Osteocyte (in vitro differentiated cells): Measurements from ENCODE around the gene TMEM72. TPM values are rescaled to one million over a fixed set of nuclear protein-coding genes. Genes with fewer than 3 reads are reported as not detected.

ENCODE experiments used
- DNase-seq: peaks from one replicate; pipeline ENCODE4 v3.0.0; 2021; ENCODE audit warnings: mixed read lengths; ENCODE audit not compliant: unreplicated experiment; ENCODE audit errors: extremely low spot score
- H3K27ac Mint-ChIP-seq: one replicate; pipeline ENCODE4 v1.8.0; 2021; ENCODE audit warnings: mild to moderate bottlenecking, mixed read lengths; ENCODE audit not compliant: unreplicated experiment
- H3K27me3 Mint-ChIP-seq: one replicate; pipeline ENCODE4 v1.8.0; 2021; ENCODE audit warnings: mixed read lengths; ENCODE audit not compliant: unreplicated experiment
- H3K36me3 Mint-ChIP-seq: one replicate; pipeline ENCODE4 v1.8.0; 2021; ENCODE audit warnings: mixed read lengths; ENCODE audit not compliant: unreplicated experiment
- H3K4me1 Mint-ChIP-seq: one replicate; pipeline ENCODE4 v1.8.0; 2021; ENCODE audit warnings: mixed read lengths; ENCODE audit not compliant: unreplicated experiment
- H3K4me3 Mint-ChIP-seq: one replicate; pipeline ENCODE4 v1.8.0; 2021; ENCODE audit warnings: mild to moderate bottlenecking, moderate library complexity, mixed read lengths; ENCODE audit not compliant: unreplicated experiment
- H3K9me3 Mint-ChIP-seq: one replicate; pipeline ENCODE4 v1.8.0; 2021; ENCODE audit warnings: mixed read lengths; ENCODE audit not compliant: unreplicated experiment
- CTCF ChIP-seq: fragments of 200-600 bp; sonication (generic); IDR thresholded peaks from 2 replicates; pipeline ENCODE4 v1.5.0; 2021; ENCODE audit warnings: antibody characterized with exemption, mild to moderate bottlenecking, moderate library complexity
- total RNA-seq: library from RNA; stranded (reverse); gene quantifications from 2 replicates; pipeline ENCODE4 v1.2.1, GENCODE V29; 2021

TMEM72 gene
- total RNA-seq, 1 donor from 2014 or later: not detected

- H3K27me3 Mint-ChIP-seq: peaks cover 31% of the 10 kb centered on the region
- TF ChIP-seq CTCF: no peak
- no peak for DNase-seq
- no peak overlapping the region for H3K4me3 Mint-ChIP-seq
- no peaks in the 10 kb centered on the region for H3K4me1 Mint-ChIP-seq
- H3K27ac Mint-ChIP-seq: no peak overlapping the region
- H3K36me3 Mint-ChIP-seq: no peaks in the 10 kb centered on the region
- H3K9me3 Mint-ChIP-seq: no peaks in the 10 kb centered on the region
Observed at GRCh38 chr10:44889834-44890233, 21.3 kb upstream of the TMEM72 start.

- TF ChIP-seq CTCF: no peak
- Mint-ChIP-seq H3K27ac (no peak overlapping the region), H3K4me3 (no peak overlapping the region), H3K27me3 (peaks cover 37% of the 10 kb centered on the region), H3K36me3 (no peaks in the 10 kb centered on the region), H3K4me1 (no peaks in the 10 kb centered on the region), H3K9me3 (no peaks in the 10 kb centered on the region)
- DNase-seq: no peak
Observed at GRCh38 chr10:44890696-44891563, 20.2 kb upstream of the TMEM72 start.

- no peak for TF ChIP-seq CTCF
- no peak for DNase-seq
- Mint-ChIP-seq H3K9me3 (no peaks in the 10 kb centered on the region), H3K27me3 (peaks cover 37% of the 10 kb centered on the region), H3K27ac (no peak overlapping the region), H3K36me3 (no peaks in the 10 kb centered on the region), H3K4me3 (no peak overlapping the region), H3K4me1 (no peaks in the 10 kb centered on the region)
Observed at GRCh38 chr10:44891721-44892120, 19.4 kb upstream of the TMEM72 start.

GRCh38 chr10:44893604-44894468 is 17.3 kb upstream of the TMEM72 start:
- Mint-ChIP-seq H3K4me3 (no peak overlapping the region), H3K36me3 (no peaks in the 10 kb centered on the region), H3K9me3 (peaks cover 3% of the 10 kb centered on the region), H3K27ac (no peak overlapping the region), H3K27me3 (peaks cover 38% of the 10 kb centered on the region), H3K4me1 (peaks cover 3% of the 10 kb centered on the region)
- TF ChIP-seq CTCF: no peak
- no peak for DNase-seq

- Mint-ChIP-seq H3K27ac (no peak overlapping the region), H3K4me3 (no peak overlapping the region), H3K4me1 (peaks cover 5% of the 10 kb centered on the region), H3K27me3 (peaks cover 31% of the 10 kb centered on the region), H3K36me3 (no peaks in the 10 kb centered on the region), H3K9me3 (peaks cover 3% of the 10 kb centered on the region)
- no peak for DNase-seq
- no peak for TF ChIP-seq CTCF
Observed at GRCh38 chr10:44894691-44895090, 16.4 kb upstream of the TMEM72 start.
